Measurements from ENCODE around the gene OTUD6A. TPM values are rescaled to one million over a fixed set of nuclear protein-coding genes. Genes with fewer than 3 reads are reported as not detected.

OTUD6A gene, protein sequence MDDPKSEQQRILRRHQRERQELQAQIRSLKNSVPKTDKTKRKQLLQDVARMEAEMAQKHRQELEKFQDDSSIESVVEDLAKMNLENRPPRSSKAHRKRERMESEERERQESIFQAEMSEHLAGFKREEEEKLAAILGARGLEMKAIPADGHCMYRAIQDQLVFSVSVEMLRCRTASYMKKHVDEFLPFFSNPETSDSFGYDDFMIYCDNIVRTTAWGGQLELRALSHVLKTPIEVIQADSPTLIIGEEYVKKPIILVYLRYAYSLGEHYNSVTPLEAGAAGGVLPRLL
- not detected in 2 replicates for total RNA-seq

GRCh38 chrX:70062076-70062475 lies at the start of gene OTUD6A:
OTUD6A (plus strand) TSS chrX:70062457; CDS start chrX:70062525, 68 bp downstream.
- TF ChIP-seq CTCF (conservative IDR thresholded peaks at IDR 0.05; ENCODE audit: low read depth, low read length) = no peak

GRCh38 chrX:70012756-70013155 lies 49.5 kb upstream of the OTUD6A start:
- TF ChIP-seq CTCF (conservative IDR thresholded peaks at IDR 0.05; ENCODE audit: low read depth, low read length) = no peak
- no peak overlapping the region for H3K4me3 ChIP-seq (ENCODE audit: low read depth, low read length)
- DNase-seq (ENCODE audit: low read depth) = no peak

More at GRCh38 chrX:70062076-70062475, at the start of gene OTUD6A:
- H3K4me3 ChIP-seq (ENCODE audit: low read depth, low read length) = no peak within 1 kb of the TSS
- DNase-seq (ENCODE audit: low read depth) = no peak

- no peak for TF ChIP-seq CTCF (conservative IDR thresholded peaks at IDR 0.05; ENCODE audit: low read depth, low read length)
- no peak for DNase-seq (ENCODE audit: low read depth)
- no peak overlapping the region for H3K4me3 ChIP-seq (ENCODE audit: low read depth, low read length)
Measured at GRCh38 chrX:70013466-70014381, 48.5 kb upstream of the OTUD6A start.

DNA sequence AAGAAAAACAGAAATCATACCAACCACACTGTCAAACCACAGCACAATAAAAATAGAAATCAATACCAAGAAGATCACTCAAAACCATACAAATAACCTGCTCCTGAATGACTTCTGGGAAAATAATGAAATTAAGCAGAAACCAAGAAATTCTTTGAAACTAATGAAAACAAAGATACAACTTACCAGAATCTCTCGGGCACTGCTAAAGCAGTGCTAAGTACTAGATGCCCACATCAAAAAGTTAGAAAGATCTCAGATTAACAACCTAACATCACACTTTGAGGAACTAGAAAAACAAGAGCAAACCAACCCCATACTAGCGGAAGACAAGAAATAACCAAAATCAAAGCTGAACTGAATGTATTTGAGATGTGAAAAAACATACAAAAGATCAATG lies 45.7 kb upstream of the OTUD6A start:
- H3K4me3 ChIP-seq (ENCODE audit: low read depth, low read length) = no peak overlapping the region
- DNase-seq (ENCODE audit: low read depth) = no peak
- TF ChIP-seq CTCF (conservative IDR thresholded peaks at IDR 0.05; ENCODE audit: low read depth, low read length) = no peak

DNA sequence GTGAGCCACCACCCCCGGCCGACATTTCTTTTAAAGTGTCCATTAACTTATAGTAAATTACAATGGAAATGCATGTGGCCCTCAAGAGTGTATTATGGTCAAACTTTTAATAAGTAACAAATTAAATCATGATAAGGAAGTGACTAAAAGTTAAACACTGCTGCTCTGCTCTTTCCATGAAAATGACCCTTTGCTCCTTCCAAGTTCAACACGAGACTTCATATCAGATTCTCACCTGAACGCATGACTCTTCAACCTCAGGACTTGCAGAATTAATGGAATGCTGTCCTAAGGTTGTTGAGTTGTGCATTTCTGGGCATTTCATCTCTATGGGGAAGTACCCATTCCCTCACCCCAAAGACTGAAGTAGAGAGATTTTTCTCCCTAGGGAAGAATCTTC lies 39.6 kb upstream of the OTUD6A start:
- no peak for TF ChIP-seq CTCF (conservative IDR thresholded peaks at IDR 0.05; ENCODE audit: low read depth, low read length)
- DNase-seq (ENCODE audit: low read depth) = no peak
- no peak overlapping the region for H3K4me3 ChIP-seq (ENCODE audit: low read depth, low read length)

DNA sequence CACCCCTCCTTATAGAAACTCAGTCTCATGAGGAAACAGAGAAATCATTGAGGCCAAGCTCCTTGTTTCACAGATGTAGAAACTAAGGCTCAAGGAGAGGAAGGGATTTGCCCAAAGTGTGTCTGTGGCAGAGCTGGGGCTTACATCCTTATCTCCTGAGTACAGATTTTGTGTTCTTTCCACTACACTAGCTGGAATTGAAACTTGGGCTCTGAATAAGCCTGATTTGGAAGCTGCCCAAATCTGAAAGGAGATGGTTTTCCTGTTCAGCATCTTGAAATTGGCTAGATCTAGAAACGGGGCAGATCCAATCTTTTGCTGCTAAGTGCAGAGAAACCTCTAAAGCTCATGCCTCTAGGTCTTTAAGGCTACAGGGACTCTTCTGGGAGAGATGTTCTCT lies 36.8 kb upstream of the OTUD6A start:
- TF ChIP-seq CTCF (conservative IDR thresholded peaks at IDR 0.05; ENCODE audit: low read depth, low read length) = no peak
- no peak for DNase-seq (ENCODE audit: low read depth)
- no peak overlapping the region for H3K4me3 ChIP-seq (ENCODE audit: low read depth, low read length)
